Mesendoderm (in vitro differentiated cells): Measurements from ENCODE around the gene PIK3C3.

Source experiments
- DNase-seq: peaks from one replicate; pipeline ENCODE4 v3.0.0; 2013
- H2AK5ac ChIP-seq: 2 replicates; pipeline ENCODE4 v1.6.1; 2013; ENCODE audit warnings: low read length, inconsistent platforms
- H2BK120ac ChIP-seq: 2 replicates; pipeline ENCODE4 v1.6.1; 2013; ENCODE audit warnings: low read depth, mild to moderate bottlenecking, low read length, moderate library complexity, mixed read lengths
- H2BK15ac ChIP-seq: replicated peaks from 2 replicates; pipeline ENCODE4 v1.6.1; 2013; ENCODE audit warnings: low read depth, mild to moderate bottlenecking, moderate library complexity
- H2BK5ac ChIP-seq: 2 replicates; pipeline ENCODE4 v1.6.1; 2013; ENCODE audit warnings: low read length, inconsistent platforms
- H3K18ac ChIP-seq: 2 replicates; pipeline ENCODE4 v1.6.1; 2013; ENCODE audit warnings: mild to moderate bottlenecking, low read length, mixed read lengths
- H3K23ac ChIP-seq: one replicate; pipeline ENCODE4 v1.6.1; 2013; ENCODE audit warnings: low read length
- H3K27ac ChIP-seq: 2 replicates; pipeline ENCODE4 v1.5.1; 2013; ENCODE audit warnings: low read depth, mild to moderate bottlenecking, inconsistent platforms, low read length, moderate library complexity
- H3K27me3 ChIP-seq: 2 replicates; pipeline ENCODE4 v1.6.1; 2013; ENCODE audit warnings: low read length, control low read depth, mild to moderate bottlenecking, inconsistent platforms; ENCODE audit not compliant: insufficient read depth, poor library complexity
- H3K36me3 ChIP-seq: 2 replicates; pipeline ENCODE4 v1.6.1; 2013; ENCODE audit warnings: low read length, inconsistent platforms; ENCODE audit not compliant: control insufficient read depth, insufficient read depth
- H3K4ac ChIP-seq: one replicate; pipeline ENCODE4 v1.6.1; 2013; ENCODE audit warnings: low read depth, mild to moderate bottlenecking, low read length, moderate library complexity
- H3K4me1 ChIP-seq: 2 replicates; pipeline ENCODE4 v1.6.1; 2013; ENCODE audit warnings: low read depth, low read length, inconsistent platforms; ENCODE audit not compliant: control insufficient read depth
- H3K4me2 ChIP-seq: 2 replicates; pipeline ENCODE4 v1.6.1; 2013; ENCODE audit warnings: low read length
- H3K4me3 ChIP-seq: 2 replicates; pipeline ENCODE4 v1.5.1; 2013; ENCODE audit warnings: mild to moderate bottlenecking, low read length
- H3K56ac ChIP-seq: one replicate; pipeline ENCODE4 v1.6.1; 2013; ENCODE audit warnings: low read length
- H3K79me1 ChIP-seq: 2 replicates; pipeline ENCODE4 v1.6.1; 2013; ENCODE audit warnings: low read length, inconsistent platforms
- H3K79me2 ChIP-seq: 2 replicates; pipeline ENCODE4 v1.6.1; 2013; ENCODE audit warnings: mild to moderate bottlenecking, low read length; ENCODE audit not compliant: control insufficient read depth, insufficient read depth
- H3K9ac ChIP-seq: 2 replicates; pipeline ENCODE4 v1.6.1; 2013; ENCODE audit warnings: low read length, inconsistent platforms
- H4K5ac ChIP-seq: one replicate; pipeline ENCODE4 v1.6.1; 2013; ENCODE audit warnings: low read length
- H4K8ac ChIP-seq: one replicate; pipeline ENCODE4 v1.6.1; 2013; ENCODE audit warnings: low read depth, mild to moderate bottlenecking, control low read depth, low read length, moderate library complexity
- WGBS: extraction: QIAGEN DNeasy Blood & Tissue Kit; methylation state at CpG from one replicate; pipeline ENCODE4 v1.1.7; 2013; ENCODE audit warnings: low lambda C conversion rate, missing lambda C conversion rate; ENCODE audit not compliant: insufficient coverage; ENCODE audit errors: extremely low coverage; 5-methylcytosine and 5-hydroxymethylcytosine counted together

The PIK3C3 gene

GRCh38 chr18:41992703-41993102, 37.7 kb downstream of the PIK3C3 start:
- Histone ChIP-seq H3K36me3 (no peaks in the 10 kb centered on the region), H2BK120ac (no peak overlapping the region), H3K4me3 (no peak overlapping the region), H3K23ac (no peak overlapping the region), H3K18ac (no peak overlapping the region), H3K56ac (no peak overlapping the region), H3K79me1 (no peaks in the 10 kb centered on the region), H4K8ac (no peak overlapping the region), H3K27me3 (no peaks in the 10 kb centered on the region), H3K4ac (no peak overlapping the region), H4K5ac (no peak overlapping the region), H3K9ac (no peak overlapping the region), H2BK5ac (no peak overlapping the region), H3K4me1 (no peaks in the 10 kb centered on the region), H3K4me2 (no peak overlapping the region), H3K79me2 (no peaks in the 10 kb centered on the region), H2BK15ac (no peak overlapping the region), H3K27ac (no peak overlapping the region), H2AK5ac (no peak overlapping the region)
- WGBS = no CpG with 5 or more reads among the region's 4 CpGs
- DNase-seq = no peak

GRCh38 chr18:41993151-41993550, 38.1 kb downstream of the PIK3C3 start:
- Histone ChIP-seq H2AK5ac (no peak overlapping the region), H3K79me2 (no peaks in the 10 kb centered on the region)
- WGBS = no CpG with 5 or more reads among the region's 2 CpGs

GRCh38 chr18:41996020-41996419, 41.0 kb downstream of the PIK3C3 start:
- H2BK15ac ChIP-seq = no peak overlapping the region
- H3K18ac ChIP-seq = no peak overlapping the region
- no peak overlapping the region for H3K56ac ChIP-seq
- H3K4me3 ChIP-seq = no peak overlapping the region
- H3K27me3 ChIP-seq = no peaks in the 10 kb centered on the region
- H4K8ac ChIP-seq = no peak overlapping the region
- H2BK120ac ChIP-seq = no peak overlapping the region
- H3K4me2 ChIP-seq = no peak overlapping the region
- no peaks in the 10 kb centered on the region for H3K79me2 ChIP-seq
- H2AK5ac ChIP-seq = no peak overlapping the region
- no peaks in the 10 kb centered on the region for H3K36me3 ChIP-seq
- H3K23ac ChIP-seq = no peak overlapping the region
- no peak overlapping the region for H3K27ac ChIP-seq
- H3K79me1 ChIP-seq = no peaks in the 10 kb centered on the region
- no CpG with 5 or more reads among the region's 1 CpG for WGBS
- no peak for DNase-seq
- H3K4me1 ChIP-seq = no peaks in the 10 kb centered on the region
- H3K4ac ChIP-seq = no peak overlapping the region
- H3K9ac ChIP-seq = no peak overlapping the region
- no peak overlapping the region for H2BK5ac ChIP-seq
- H4K5ac ChIP-seq = no peak overlapping the region

More at GRCh38 chr18:41993151-41993550, 38.1 kb downstream of the PIK3C3 start:
- H3K27ac ChIP-seq = no peak overlapping the region
- no peak overlapping the region for H3K23ac ChIP-seq
- no peak overlapping the region for H2BK120ac ChIP-seq
- no peak overlapping the region for H3K4me2 ChIP-seq
- H2BK5ac ChIP-seq = no peak overlapping the region
- H3K18ac ChIP-seq = no peak overlapping the region
- no peak overlapping the region for H3K4me3 ChIP-seq
- no peak overlapping the region for H3K56ac ChIP-seq
- no peak overlapping the region for H4K8ac ChIP-seq
- DNase-seq = no peak
- no peaks in the 10 kb centered on the region for H3K36me3 ChIP-seq
- H3K79me1 ChIP-seq = no peaks in the 10 kb centered on the region
- H3K4me1 ChIP-seq = no peaks in the 10 kb centered on the region
- H4K5ac ChIP-seq = no peak overlapping the region
- H2BK15ac ChIP-seq = no peak overlapping the region
- no peaks in the 10 kb centered on the region for H3K27me3 ChIP-seq
- H3K9ac ChIP-seq = no peak overlapping the region
- H3K4ac ChIP-seq = no peak overlapping the region

GRCh38 chr18:41999751-42000150, 44.7 kb downstream of the PIK3C3 start:
- WGBS = no CpG with 5 or more reads among the region's 4 CpGs
- no peak overlapping the region for H3K9ac ChIP-seq
- H3K4ac ChIP-seq = no peak overlapping the region
- no peak overlapping the region for H3K23ac ChIP-seq
- H3K4me3 ChIP-seq = no peak overlapping the region
- H2AK5ac ChIP-seq = no peak overlapping the region
- H4K8ac ChIP-seq = no peak overlapping the region
- no peak overlapping the region for H3K18ac ChIP-seq
- H3K27me3 ChIP-seq = no peaks in the 10 kb centered on the region
- no peaks in the 10 kb centered on the region for H3K36me3 ChIP-seq
- DNase-seq = no peak
- H2BK120ac ChIP-seq = no peak overlapping the region
- no peak overlapping the region for H4K5ac ChIP-seq
- no peaks in the 10 kb centered on the region for H3K79me2 ChIP-seq
- no peak overlapping the region for H2BK5ac ChIP-seq
- H3K79me1 ChIP-seq = no peaks in the 10 kb centered on the region
- no peak overlapping the region for H3K4me2 ChIP-seq
- no peak overlapping the region for H2BK15ac ChIP-seq
- no peak overlapping the region for H3K56ac ChIP-seq
- H3K4me1 ChIP-seq = no peaks in the 10 kb centered on the region
- H3K27ac ChIP-seq = no peak overlapping the region

GRCh38 chr18:42001801-42002200, 46.8 kb downstream of the PIK3C3 start:
- no peak for DNase-seq
- Histone ChIP-seq H2AK5ac (no peak overlapping the region), H3K4ac (no peak overlapping the region), H2BK15ac (no peak overlapping the region), H3K4me1 (no peaks in the 10 kb centered on the region), H3K56ac (no peak overlapping the region), H3K27me3 (no peaks in the 10 kb centered on the region), H3K79me1 (no peaks in the 10 kb centered on the region), H3K27ac (no peak overlapping the region), H4K5ac (no peak overlapping the region), H3K79me2 (no peaks in the 10 kb centered on the region), H3K18ac (no peak overlapping the region), H4K8ac (no peak overlapping the region), H2BK5ac (no peak overlapping the region), H3K4me3 (no peak overlapping the region), H3K9ac (no peak overlapping the region), H2BK120ac (no peak overlapping the region), H3K4me2 (no peak overlapping the region), H3K23ac (no peak overlapping the region), H3K36me3 (no peaks in the 10 kb centered on the region)
- WGBS = no CpG with 5 or more reads among the region's 3 CpGs

GRCh38 chr18:42004653-42005052, 49.6 kb downstream of the PIK3C3 start:
- no peak overlapping the region for H3K18ac ChIP-seq
- H3K4ac ChIP-seq = no peak overlapping the region
- H3K4me1 ChIP-seq = no peaks in the 10 kb centered on the region
- no peak overlapping the region for H4K8ac ChIP-seq
- no peak overlapping the region for H2BK15ac ChIP-seq
- H2BK120ac ChIP-seq = no peak overlapping the region
- no peak overlapping the region for H4K5ac ChIP-seq
- DNase-seq = no peak
- no peak overlapping the region for H2BK5ac ChIP-seq
- no peak overlapping the region for H3K23ac ChIP-seq
- no peak overlapping the region for H3K4me3 ChIP-seq
- WGBS = no CpG with 5 or more reads among the region's 2 CpGs
- no peaks in the 10 kb centered on the region for H3K36me3 ChIP-seq
- no peak overlapping the region for H3K4me2 ChIP-seq
- no peaks in the 10 kb centered on the region for H3K27me3 ChIP-seq
- no peak overlapping the region for H3K56ac ChIP-seq
- H3K79me2 ChIP-seq = no peaks in the 10 kb centered on the region
- H3K27ac ChIP-seq = no peak overlapping the region
- no peaks in the 10 kb centered on the region for H3K79me1 ChIP-seq
- H2AK5ac ChIP-seq = no peak overlapping the region
- no peak overlapping the region for H3K9ac ChIP-seq
